SK-N-SH treated with all-trans-retinoic acid at 6 μM for 48 hours (cell line): ENCODE results near the gene SLC25A29.

Source experiments
- ARNTL ChIP-seq: fragments of 450-650 bp; formaldehyde crosslinking; IDR thresholded peaks from 2 replicates; pipeline ENCODE4 v1.5.0; 2020; ENCODE audit warnings: low read depth, mild to moderate bottlenecking, moderate library complexity, borderline replicate concordance
- CSDC2 ChIP-seq: fragments of 250-450 bp; sonication (Bioruptor Pico); IDR thresholded peaks from 2 replicates; pipeline ENCODE4 v1.5.0; 2020; ENCODE audit warnings: mild to moderate bottlenecking, moderate library complexity
- POU6F1 ChIP-seq: fragments of 250-450 bp; sonication (Bioruptor Pico); IDR thresholded peaks from 2 replicates; pipeline ENCODE4 v1.8.0; 2021; ENCODE audit warnings: low read depth, mild to moderate bottlenecking, moderate library complexity, borderline replicate concordance
- RARB ChIP-seq: fragments of 250-450 bp; sonication (Bioruptor Pico); IDR thresholded peaks from 2 replicates; pipeline ENCODE4 v1.8.0; 2021; ENCODE audit warnings: mild to moderate bottlenecking, moderate library complexity
- SNAI2 ChIP-seq: fragments of 250-450 bp; sonication (Bioruptor Pico); IDR thresholded peaks from 2 replicates; pipeline ENCODE4 v1.5.0; 2020; ENCODE audit warnings: mild to moderate bottlenecking, moderate library complexity
- TCF4 ChIP-seq: fragments of 250-450 bp; sonication (Bioruptor Pico); IDR thresholded peaks from 2 replicates; pipeline ENCODE4 v1.8.0; 2021; ENCODE audit warnings: mild to moderate bottlenecking, moderate library complexity, borderline replicate concordance
- TOX ChIP-seq: fragments of 250-450 bp; sonication (Bioruptor Pico); IDR thresholded peaks from 2 replicates; pipeline ENCODE4 v1.8.0; 2021; ENCODE audit warnings: mild to moderate bottlenecking, moderate library complexity, borderline replicate concordance
- TSHZ2 ChIP-seq: fragments of 250-450 bp; sonication (Bioruptor Pico); IDR thresholded peaks from 2 replicates; pipeline ENCODE4 v1.5.0; 2020; ENCODE audit warnings: mild to moderate bottlenecking, moderate library complexity
- ZFP3 ChIP-seq: fragments of 250-450 bp; sonication (Bioruptor Pico); IDR thresholded peaks from 2 replicates; pipeline ENCODE4 v1.5.0; 2020; ENCODE audit warnings: mild to moderate bottlenecking, moderate library complexity
- ZFP30 ChIP-seq: fragments of 450-650 bp; formaldehyde crosslinking; IDR thresholded peaks from 2 replicates; pipeline ENCODE4 v1.5.0; 2022; ENCODE audit warnings: mild to moderate bottlenecking, moderate library complexity
- ZNF565 ChIP-seq: fragments of 450-650 bp; formaldehyde crosslinking; conservative IDR thresholded peaks from 2 replicates; pipeline ENCODE4 v1.5.0; 2020; ENCODE audit warnings: low read depth, mild to moderate bottlenecking, moderate library complexity
- ZNF70 ChIP-seq: fragments of 450-650 bp; formaldehyde crosslinking; IDR thresholded peaks from 2 replicates; pipeline ENCODE4 v1.5.0; 2020; ENCODE audit warnings: mild to moderate bottlenecking, moderate library complexity
- ZNF8 ChIP-seq: fragments of 450-650 bp; formaldehyde crosslinking; IDR thresholded peaks from 2 replicates; pipeline ENCODE4 v1.5.0; 2020; ENCODE audit warnings: mild to moderate bottlenecking, moderate library complexity

GRCh38 chr14:100350986-100351385 is 44.7 kb upstream of the SLC25A29 start:
- no peak for TF ChIP-seq SNAI2 (CRISPR knock-in tag)
- no peak for TF ChIP-seq TSHZ2 (CRISPR knock-in tag)
- no peak for TF ChIP-seq RARB
- no peak for TF ChIP-seq ZFP3 (CRISPR knock-in tag)
- no peak for TF ChIP-seq POU6F1 (CRISPR knock-in tag)
- TF ChIP-seq CSDC2 (CRISPR knock-in tag): no peak
- TF ChIP-seq TOX (CRISPR knock-in tag): no peak
- TF ChIP-seq ZNF565 (CRISPR knock-in tag): no peak
- TF ChIP-seq ZNF70 (CRISPR knock-in tag): no peak
- no peak for TF ChIP-seq ZFP30
- TF ChIP-seq TCF4 (CRISPR knock-in tag): no peak
- no peak for TF ChIP-seq ARNTL (CRISPR knock-in tag)
- no peak for TF ChIP-seq ZNF8
